ENCODE results near the gene CAPN8.

Gene CAPN8

DNA sequence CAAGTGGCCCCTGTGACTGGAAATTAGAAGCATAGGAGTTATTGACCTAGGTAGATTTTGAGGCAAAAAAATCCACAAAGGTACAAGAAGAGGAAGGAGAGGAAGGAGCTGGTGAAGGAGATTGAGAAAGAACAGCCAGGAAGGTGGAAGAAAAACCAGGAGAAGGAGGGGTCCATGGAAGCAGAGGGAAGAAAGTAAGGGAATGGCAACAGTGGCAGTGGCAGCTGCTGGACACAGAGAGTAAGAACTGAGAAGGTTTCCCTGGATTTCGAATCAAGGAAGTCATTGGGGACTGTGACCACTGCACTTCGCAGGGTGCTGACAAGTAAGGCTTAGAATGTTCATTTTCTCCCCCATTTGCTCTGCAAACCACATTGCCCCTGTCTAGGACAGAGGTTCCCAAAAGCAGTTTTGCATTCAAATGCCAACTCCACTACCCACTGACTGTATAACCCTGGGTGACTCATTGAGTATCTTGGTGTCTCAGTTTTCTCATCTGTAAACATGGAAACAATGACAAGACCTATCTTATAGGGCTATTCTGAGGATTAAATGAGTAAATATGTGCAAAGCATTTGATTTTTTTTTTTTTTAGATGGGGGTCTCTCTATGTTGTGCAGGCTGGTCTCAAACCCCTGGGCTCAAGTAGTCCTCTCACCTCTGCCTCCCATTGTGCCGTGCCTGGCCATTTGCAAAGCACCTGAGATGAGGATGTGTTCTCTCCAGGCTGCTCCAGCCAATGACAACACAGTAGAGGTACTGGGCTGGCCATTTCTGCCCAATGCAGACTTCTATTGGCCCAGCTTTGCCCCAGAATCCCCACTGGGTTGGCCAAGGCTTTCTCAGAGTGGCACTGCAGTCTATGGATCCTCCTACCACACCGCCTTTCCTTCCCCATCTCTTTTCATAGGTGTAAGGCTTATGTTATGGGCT is 37.5 kb upstream of the CAPN8 start:
- DNase-seq (ENCODE audit: low spot score), result no peak

DNA sequence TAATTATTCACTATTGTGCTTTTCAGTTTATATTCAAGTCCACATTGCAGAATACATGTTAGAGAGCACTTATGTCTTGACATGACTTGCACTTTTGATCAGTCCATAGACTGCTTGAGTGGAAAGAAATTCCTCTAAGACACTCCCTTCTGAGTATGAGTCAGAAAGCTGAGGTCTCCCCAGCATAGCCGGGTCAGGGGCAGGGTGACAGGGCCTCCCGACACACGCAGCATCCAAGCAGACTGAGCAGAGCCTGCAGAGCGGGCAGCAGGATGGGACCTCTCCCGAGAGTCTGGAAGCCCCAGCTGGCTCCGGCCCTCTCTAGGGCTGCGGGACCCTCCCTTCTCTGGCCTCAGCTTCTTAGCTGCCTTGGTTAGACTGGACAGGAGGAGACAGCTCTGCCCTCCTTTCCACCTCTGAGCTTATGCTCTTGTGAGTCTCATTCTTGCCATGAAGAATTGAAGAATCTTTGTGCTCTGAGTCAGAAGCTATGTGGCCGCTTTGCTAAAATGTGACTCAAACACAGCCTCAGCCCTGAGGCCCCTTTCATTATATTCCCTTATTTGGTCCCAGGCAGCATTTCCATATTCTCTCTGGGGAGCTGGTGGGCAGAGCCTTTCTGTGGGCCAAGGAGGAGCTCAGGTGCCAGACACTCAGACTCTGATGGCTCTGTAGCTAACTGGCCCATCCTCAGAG is 35.6 kb upstream of the CAPN8 start:
- DNase-seq (ENCODE audit: low spot score), result peak; percentile 91

DNA sequence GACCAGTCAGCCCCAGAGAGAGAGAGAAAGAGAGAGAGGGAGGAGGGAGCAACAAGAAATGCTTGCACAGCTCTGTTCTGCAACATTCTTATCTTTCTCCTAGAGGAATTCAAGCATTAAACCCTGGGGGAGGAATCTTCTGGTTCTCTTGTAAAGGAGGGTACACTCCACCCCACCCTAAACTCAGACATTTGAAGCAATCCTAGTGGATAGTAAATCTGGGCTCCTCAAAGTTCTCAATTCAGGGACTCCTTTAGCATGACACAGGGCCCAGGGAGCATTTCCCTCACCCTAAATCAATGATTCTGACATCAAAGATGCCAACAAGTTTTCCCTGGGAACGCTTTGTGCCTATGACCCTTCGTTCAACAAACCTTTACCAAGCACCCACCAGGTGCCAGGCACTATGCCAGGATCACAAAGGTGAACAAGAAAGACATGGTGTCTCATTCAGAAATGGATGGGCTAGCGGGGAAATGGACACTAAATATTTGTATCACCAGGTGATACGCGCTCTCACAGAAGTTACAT is 35.0 kb upstream of the CAPN8 start:
- no peak for DNase-seq (ENCODE audit: low spot score)

DNA sequence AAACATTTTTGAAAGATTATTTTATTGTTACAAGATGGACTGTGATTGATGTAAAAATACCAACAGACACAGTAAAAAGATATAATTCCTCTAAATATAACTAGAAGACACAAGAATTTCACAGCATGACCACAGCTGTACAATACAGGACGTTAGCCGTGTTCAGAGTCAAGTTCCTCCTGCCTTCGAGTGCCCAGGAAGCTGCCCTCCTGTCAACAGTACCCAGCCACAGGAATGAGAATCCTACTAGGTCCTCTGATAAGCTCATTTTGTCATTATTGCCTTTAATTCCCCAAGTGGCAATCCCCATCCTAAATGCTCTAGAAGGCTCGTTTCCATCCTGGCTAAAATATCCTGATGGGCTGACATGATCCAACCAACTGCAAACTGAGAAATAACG is 30.4 kb upstream of the CAPN8 start:
- DNase-seq (ENCODE audit: low spot score), result no peak

DNA sequence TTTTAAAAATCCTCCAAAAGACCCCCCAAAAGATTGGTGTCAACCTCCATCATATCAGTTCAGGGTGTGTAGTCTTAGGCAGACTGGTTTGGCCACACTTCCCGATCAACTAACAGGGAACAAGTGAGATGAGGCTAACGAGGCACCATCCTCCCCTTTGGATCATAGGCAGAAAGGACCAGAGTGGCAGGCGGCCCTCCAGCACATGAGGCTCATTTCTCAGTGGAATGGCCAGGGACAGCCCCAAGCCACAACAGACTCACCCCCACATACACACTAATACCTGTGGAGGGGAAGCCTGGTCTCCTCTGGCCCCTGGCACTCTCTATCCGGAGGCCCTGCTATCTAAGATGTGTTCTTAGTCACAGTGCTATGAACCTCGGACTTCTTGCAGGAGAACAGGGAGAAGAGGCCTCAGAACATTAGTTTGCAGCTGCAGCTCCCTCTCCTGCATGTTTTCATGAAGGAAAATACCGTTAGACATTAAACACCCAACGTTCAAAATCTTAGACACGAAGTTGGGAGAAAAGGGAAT is 29.6 kb upstream of the CAPN8 start:
- no peak for DNase-seq (ENCODE audit: low spot score)

DNA sequence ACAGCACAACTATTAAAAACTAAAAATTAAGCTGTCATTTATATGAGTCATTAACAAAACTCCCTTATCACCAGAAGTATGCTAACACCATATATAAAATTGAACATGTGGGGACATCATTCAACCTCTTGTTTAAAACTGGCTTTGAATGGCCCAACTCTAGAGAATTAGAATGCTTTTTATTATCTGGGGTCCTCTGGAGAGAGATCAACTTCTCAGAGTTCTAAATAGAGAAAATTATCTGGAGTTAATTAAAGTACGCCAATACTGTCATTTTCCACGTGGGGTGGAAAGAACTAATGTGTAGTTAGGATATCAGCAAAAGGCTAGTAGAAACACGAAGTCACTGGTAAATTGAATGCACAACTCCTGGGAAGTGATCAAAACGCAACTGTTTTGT is 25.6 kb upstream of the CAPN8 start:
- DNase-seq (ENCODE audit: low spot score), result no peak

DNA sequence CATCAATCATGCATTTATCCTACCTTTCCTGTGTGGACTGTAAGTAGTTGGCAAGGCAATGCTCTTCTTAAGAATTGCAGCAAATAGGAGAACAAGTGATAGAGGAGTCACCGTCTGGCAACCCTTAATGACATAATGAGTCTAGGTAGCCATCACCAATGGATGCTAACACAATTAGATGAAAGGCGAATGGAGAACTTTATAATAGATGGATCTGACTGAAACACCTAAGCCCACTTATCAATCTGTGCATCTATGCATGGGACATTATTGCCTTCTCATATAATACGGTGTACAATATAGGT is 18.9 kb upstream of the CAPN8 start:
- DNase-seq (ENCODE audit: low spot score), result no peak

DNA sequence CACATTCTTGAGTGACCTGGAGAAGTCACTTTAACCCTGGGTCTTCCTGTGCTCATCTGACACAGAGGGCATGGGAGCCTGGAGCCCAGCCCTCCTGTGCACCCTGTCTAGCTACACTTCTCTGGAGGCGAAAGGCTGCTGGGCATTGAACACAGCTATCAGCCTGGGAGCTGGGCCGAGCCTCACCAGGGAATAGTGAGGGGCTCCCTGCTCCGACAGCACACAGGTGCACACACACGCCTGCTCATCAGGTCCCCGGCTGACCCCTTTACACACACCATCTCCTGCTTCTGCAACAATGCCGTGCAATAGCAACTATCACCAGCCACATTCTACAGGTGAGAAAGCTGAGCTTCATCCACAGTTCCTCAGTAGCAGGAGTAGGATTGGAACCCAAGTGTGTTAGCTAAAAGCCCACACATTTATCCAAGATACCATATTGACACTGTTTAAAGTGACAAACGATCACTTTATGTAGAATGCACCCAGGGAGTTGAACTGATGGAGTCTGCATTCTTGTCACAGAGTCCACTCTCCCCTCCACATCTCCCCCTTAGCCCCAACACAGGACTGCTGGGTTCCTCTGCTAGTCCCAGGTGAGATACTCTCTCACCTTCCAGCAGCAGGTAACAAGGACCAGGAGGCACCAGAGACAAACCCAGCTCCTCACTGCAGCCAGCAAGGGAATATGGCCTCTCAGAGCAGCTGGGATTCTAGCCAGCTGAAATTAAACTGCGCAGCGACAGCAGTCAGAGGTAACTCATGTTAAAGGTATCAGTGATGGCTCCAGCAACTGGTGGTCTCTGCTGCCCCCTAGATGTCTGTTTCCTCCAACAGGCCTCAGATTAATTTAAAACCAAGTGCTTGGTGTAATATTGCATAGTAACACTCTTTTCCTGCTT is 18.3 kb upstream of the CAPN8 start:
- peak; percentile 68 for DNase-seq (ENCODE audit: low spot score)

DNA sequence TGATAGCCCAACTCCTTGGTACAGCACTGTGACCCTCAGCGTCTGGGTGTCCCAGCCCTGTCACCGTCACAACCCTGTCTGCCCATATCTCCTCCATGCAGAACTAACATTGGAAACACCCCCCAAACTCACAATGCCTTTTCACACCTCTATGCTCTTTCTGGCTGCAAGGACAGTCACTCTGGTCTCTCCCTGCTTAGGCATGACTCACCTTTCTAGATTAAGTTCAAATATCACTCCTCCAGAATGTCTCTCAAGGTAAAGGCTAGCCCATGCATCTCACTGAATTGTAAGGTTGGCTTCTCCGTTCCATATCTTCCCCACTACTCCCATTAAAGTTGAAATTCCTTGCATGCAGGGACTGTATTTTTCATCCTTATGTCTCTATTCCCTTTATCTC is 17.0 kb upstream of the CAPN8 start:
- no peak for DNase-seq (ENCODE audit: low spot score)

DNA sequence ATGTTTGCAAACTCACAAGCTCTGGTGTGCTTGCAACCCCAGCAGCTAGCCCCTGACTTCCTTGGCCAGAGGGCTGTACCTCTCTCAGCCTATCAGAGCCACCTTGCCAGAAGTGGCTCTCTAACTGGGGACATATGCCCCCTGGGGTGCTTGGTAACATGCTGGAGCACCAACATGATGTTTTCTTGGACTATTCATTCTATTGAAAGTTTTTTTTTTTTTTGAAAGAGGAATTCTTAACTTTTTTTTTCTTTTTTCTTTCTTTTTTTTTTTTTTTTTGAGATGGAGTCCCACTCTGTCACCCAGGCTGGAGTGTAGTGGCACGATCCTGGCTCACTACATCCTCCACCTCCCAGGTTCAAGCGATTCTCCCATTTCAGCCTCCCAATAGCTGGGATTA is 14.7 kb upstream of the CAPN8 start:
- DNase-seq (ENCODE audit: low spot score), result no peak

DNA sequence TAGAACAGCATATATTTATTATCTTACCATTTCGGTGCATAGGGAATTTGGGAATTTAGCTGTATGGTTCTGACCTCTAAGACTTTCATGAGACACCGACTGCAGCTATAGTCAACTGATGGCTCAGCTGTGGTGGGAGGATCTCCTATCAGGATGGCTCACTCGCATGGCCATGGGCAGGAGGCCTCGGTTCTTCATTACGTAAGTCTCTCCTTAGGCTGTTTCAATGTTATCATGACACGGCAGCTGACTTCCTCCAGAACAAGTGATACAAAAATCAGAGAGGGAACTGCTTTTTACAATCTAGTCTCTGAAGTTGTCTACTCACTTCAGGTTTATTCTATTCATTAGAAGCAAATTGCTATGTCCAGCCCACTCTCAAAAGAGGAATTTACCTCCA is 13.3 kb upstream of the CAPN8 start:
- no peak for DNase-seq (ENCODE audit: low spot score)

DNA sequence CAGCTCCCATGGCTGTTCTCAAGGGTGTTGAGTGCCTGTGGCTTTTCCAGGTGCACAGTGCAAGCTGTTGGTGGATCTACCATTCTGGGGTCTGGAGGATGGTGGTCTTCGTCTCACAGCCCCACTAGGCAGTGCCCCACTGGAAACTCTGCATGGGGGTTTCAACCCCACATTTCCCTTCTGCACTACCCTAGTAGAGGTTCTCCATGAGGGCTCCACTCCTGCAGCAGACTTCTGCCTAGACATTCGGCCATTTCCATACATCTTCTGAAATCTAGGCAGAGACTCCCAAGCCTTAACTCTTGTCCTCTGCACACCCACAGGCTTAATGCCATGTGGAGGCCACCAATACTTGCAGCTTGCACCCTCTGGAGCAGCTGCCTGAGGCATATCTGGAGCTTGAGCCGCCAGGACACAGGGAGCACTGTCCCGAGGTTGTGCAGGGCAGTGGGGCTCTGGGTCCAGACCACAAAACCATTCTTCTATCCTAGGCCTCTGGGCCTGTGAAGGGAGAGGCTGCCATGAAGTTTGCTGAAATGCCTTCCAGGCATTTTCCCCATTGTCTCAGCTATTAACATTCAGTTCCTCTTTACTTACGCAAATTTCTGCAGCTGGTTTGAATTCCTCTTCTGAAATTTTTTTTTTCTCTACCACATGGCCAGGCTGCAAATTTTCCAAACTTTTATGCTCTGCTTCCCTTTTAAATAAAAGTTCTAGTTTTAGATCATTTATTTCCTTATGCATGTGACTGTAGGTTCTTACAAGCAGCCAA is 8.8 kb upstream of the CAPN8 start:
- DNase-seq (ENCODE audit: low spot score), result no peak

DNA sequence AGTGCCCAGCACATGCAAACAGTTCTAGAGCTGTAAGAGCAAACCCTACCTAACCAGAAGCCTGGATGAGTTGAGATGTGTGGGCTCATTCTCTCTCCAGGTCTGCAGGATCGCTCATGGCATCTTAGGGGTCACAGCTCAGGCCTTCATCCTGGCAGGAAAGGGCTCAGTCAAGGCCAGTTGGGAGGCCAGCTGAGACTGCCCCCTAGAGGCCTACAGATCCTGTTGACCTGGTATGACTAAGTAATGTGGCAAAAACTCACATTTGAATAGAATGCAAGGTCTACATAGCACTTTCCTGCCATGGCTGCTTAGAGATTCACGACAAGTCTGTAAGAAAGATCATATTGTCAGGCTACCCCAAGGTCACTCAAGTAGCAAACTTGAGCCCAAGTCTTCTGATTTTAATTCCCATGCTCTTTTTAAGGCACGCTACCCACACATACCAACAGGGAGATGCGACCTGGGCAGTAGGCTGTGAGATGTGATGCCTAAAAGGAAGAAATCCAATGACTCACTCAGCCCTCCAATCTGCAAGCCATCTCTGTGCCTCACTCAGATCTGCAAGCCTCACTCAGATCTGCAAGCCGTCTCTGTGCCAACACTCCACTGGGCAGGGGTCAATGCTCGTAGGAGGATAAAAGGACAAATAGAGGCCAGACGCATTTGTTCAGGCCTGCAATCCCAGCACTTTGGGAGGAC is 5.1 kb upstream of the CAPN8 start:
- peak; percentile 47 for DNase-seq (ENCODE audit: low spot score)

DNA sequence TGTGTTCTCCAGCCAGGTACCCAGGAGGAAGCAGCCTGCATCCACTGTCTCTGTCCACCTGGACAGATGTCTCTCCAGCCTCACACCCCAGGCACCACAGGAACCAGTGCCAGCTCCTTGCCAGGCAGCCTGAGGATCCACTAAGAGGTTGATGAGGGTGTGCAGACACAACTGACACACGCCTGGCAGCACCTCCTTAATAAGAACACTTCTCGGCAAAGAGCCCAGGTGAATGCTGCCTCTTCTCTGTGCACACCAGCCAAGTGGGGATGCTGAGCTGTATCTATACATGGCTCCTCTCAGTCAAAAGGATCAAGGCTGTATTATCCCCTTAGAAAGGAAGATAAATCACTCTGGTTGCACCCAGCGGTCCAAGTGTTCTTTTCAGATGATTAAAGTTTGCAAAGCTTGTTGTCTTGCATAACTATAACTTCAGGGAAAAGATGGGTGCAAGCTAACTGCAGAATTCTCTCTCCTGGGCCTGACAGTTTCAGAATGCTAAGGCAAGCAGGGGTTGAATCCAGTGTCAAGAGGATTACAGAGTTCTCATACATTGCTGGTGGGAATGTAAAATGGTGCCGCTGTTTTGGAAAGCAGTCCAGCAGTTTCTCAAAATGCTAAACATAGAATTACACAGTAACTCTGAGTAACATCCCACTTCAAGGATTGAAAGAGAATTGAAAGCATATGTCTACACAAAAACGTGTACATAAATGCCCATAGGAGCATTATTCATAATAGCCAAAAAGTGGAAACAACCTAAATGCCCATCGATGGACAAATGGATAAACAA is 3.7 kb upstream of the CAPN8 start:
- DNase-seq (ENCODE audit: low spot score), result no peak

DNA sequence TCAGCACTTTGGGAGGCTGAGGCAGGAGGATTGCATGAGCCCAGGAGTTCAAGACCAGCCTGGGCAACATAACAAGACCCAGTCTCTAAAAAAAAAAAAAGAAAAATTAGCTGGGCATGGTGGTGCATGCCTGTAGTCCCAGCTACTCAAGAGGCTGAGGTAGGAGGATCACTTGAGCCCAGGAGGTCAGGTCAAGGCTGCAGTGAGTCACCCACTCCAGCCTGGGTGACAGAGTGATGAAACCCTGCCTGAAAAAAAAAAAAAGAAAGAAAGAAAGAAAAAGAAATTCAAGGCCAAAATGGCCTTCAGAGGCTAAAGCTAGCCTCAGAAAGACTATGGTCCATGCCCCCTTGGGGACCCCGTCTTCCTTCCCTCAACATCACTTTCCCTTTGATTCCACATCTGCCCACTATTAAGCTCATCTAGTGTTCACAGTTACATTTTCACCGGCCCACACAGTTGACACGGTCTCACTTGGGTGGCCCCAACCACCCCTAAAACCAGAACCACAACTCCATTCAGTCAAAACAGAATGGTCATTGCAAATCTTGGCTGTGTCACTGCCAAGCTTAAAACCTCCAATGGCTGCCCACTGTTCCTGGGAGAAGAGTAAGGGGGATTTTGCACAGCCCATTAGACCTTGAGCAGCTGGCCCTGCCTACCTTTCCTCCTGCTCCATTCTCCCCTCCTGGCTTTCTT is 2.1 kb upstream of the CAPN8 start:
- no peak for DNase-seq (ENCODE audit: low spot score)

DNA sequence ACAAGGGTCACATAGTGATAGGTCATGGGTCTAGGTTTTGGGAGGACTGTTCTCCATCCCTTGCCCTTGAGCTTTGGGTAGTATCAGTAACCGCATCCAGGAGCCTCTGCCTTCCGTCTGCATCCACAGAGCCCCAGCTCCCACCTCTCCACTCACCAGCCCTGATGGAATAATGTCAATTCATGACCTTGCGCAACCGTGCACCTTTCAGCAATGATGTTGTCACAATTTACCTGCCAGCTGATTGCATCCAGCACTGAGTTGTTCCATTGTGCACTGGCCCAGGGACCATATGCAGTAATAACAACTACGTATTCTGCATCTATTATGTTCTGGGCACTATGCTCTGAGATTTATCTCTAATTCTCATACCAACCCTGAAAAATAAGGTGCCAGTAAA is 1.4 kb downstream of the CAPN8 start:
- DNase-seq (ENCODE audit: low spot score), result no peak

DNA sequence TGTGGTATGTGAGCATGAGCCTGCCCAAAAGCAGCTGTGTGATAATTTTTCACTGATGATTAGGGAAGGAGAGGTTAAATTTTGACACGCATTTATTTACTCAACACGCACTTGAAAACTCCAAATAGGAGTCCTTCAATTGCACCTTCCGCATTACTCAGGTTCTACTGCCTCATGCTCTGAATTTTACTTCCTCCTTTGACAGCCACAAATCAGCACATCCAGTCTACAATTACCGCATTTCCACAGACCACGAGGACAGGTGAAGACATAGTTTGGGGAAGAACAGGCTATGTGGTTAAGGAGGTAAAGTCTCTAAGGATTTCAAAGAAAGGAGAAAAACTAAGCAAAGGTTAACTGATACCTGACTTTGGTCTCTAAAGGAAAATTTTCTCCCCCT is 2.6 kb downstream of the CAPN8 start:
- DNase-seq (ENCODE audit: low spot score), result no peak

DNA sequence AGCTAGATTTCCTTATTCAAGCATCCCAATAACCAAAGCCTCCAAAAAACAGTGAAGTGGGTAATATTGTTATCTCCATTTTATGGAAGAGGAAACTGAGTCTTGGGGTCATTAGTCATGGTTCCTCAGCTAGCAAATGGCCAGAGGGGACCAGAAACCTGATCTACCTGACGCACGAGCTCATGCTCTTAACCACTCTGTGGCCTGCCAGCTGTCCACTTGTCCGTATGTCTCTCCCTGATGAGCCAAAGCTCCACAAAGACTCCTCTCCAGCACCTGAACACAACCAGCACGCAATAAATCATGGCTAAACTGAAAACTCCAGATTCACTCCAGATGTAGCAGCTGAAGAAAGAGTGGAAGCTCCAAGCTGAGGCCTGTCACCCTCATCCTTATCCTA is 5.8 kb downstream of the CAPN8 start:
- no peak for DNase-seq (ENCODE audit: low spot score)

DNA sequence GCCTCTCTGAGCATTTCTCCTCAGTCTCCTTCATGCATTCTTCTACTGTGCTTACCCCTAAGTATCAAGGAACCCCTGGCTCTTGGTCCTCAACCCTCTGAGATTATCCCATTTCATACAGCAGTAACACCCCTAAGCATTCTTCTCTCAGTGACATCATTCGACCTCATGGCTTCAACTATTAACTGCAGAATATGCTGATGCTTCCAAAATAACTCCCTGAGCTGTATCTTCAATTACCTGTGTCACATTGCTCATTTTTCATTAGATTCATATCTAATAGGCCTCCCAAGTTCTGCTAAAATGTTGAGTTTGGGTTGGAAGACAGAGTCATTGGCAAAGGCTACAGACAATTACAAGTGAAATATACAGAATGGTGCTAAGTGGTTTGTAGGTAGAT is 7.5 kb downstream of the CAPN8 start:
- DNase-seq (ENCODE audit: low spot score), result no peak
